HL-60 (cell line): ENCODE results near the gene SOX6.

ENCODE experiments used
- DNase-seq, 2 experiments: peaks; one replicate each; pipeline ENCODE4 v3.0.0-alpha.2; 2010 to 2020; ENCODE audit warnings: low read depth in 1 of 2, low spot score in 1 of 2
- H3K27ac ChIP-seq: fragments of 250-450 bp; sonication (Bioruptor Pico); replicated peaks from 2 replicates; pipeline ENCODE4 v1.5.1; 2020; ENCODE audit warnings: mild to moderate bottlenecking, moderate library complexity
- H3K27me3 ChIP-seq: fragments of 250-450 bp; sonication (Bioruptor Pico); 2 replicates; pipeline ENCODE4 v1.5.1; 2021; ENCODE audit warnings: mild to moderate bottlenecking, moderate library complexity; ENCODE audit not compliant: insufficient read depth, poor library complexity, severe bottlenecking
- H3K4me3 ChIP-seq: replicated peaks from 2 replicates; pipeline ENCODE4 v1.5.1; 2011; ENCODE audit warnings: mild to moderate bottlenecking, control low read depth, low read length; ENCODE audit not compliant: insufficient read depth
- GABPA ChIP-seq: IDR thresholded peaks from 2 replicates; pipeline ENCODE4 v1.6.1; 2012; ENCODE audit warnings: low read depth
- POLR2AphosphoS5 ChIP-seq: IDR thresholded peaks from 2 replicates; pipeline ENCODE4 v1.6.1; 2012; ENCODE audit warnings: low read depth
- SPI1 ChIP-seq: IDR thresholded peaks from 2 replicates; pipeline ENCODE4 v1.6.1; 2012; ENCODE audit warnings: low read depth, mild to moderate bottlenecking, borderline replicate concordance
- TF ChIP-seq, protein P1 (sequence below): IDR thresholded peaks from 2 replicates; pipeline ENCODE4 v1.6.1; 2012; ENCODE audit warnings: low read depth; ENCODE audit not compliant: insufficient replicate concordance
- TF ChIP-seq, protein P2 (sequence below): IDR thresholded peaks from one replicate; pipeline ENCODE4 v1.5.1; 2011; ENCODE audit warnings: low read length, control low read depth, inconsistent platforms; ENCODE audit not compliant: insufficient read depth

The SOX6 gene

DNA sequence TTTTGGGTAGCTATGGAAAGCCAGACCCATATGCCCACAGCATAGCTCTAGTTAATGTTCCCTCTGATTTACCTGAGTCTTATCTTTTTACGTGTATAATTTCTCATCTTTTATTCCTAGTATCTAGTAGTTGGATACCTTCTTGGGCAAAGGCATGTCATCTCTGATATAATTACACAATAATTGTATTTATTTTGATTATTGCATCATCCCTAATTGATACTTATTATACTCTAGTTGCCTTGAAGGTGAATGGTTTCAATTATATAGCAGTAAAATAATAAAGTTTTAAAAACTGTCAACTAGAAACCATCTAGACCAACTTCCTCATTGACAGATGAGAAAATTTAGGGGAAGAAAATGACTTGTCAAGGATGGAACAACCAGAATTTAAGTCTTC is 347.3 kb downstream of the SOX6 start:
- TF ChIP-seq, protein P1, sequence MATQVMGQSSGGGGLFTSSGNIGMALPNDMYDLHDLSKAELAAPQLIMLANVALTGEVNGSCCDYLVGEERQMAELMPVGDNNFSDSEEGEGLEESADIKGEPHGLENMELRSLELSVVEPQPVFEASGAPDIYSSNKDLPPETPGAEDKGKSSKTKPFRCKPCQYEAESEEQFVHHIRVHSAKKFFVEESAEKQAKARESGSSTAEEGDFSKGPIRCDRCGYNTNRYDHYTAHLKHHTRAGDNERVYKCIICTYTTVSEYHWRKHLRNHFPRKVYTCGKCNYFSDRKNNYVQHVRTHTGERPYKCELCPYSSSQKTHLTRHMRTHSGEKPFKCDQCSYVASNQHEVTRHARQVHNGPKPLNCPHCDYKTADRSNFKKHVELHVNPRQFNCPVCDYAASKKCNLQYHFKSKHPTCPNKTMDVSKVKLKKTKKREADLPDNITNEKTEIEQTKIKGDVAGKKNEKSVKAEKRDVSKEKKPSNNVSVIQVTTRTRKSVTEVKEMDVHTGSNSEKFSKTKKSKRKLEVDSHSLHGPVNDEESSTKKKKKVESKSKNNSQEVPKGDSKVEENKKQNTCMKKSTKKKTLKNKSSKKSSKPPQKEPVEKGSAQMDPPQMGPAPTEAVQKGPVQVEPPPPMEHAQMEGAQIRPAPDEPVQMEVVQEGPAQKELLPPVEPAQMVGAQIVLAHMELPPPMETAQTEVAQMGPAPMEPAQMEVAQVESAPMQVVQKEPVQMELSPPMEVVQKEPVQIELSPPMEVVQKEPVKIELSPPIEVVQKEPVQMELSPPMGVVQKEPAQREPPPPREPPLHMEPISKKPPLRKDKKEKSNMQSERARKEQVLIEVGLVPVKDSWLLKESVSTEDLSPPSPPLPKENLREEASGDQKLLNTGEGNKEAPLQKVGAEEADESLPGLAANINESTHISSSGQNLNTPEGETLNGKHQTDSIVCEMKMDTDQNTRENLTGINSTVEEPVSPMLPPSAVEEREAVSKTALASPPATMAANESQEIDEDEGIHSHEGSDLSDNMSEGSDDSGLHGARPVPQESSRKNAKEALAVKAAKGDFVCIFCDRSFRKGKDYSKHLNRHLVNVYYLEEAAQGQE: no peak
- TF ChIP-seq, protein P2, sequence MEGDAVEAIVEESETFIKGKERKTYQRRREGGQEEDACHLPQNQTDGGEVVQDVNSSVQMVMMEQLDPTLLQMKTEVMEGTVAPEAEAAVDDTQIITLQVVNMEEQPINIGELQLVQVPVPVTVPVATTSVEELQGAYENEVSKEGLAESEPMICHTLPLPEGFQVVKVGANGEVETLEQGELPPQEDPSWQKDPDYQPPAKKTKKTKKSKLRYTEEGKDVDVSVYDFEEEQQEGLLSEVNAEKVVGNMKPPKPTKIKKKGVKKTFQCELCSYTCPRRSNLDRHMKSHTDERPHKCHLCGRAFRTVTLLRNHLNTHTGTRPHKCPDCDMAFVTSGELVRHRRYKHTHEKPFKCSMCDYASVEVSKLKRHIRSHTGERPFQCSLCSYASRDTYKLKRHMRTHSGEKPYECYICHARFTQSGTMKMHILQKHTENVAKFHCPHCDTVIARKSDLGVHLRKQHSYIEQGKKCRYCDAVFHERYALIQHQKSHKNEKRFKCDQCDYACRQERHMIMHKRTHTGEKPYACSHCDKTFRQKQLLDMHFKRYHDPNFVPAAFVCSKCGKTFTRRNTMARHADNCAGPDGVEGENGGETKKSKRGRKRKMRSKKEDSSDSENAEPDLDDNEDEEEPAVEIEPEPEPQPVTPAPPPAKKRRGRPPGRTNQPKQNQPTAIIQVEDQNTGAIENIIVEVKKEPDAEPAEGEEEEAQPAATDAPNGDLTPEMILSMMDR: no peak
- no peak for TF ChIP-seq POLR2AphosphoS5
- no peak for TF ChIP-seq GABPA
- no peak for TF ChIP-seq SPI1
- Histone ChIP-seq H3K27ac (no peak overlapping the region), H3K4me3 (no peak overlapping the region), H3K27me3 (peaks cover 6% of the 10 kb centered on the region)
- no peak for DNase-seq

DNA sequence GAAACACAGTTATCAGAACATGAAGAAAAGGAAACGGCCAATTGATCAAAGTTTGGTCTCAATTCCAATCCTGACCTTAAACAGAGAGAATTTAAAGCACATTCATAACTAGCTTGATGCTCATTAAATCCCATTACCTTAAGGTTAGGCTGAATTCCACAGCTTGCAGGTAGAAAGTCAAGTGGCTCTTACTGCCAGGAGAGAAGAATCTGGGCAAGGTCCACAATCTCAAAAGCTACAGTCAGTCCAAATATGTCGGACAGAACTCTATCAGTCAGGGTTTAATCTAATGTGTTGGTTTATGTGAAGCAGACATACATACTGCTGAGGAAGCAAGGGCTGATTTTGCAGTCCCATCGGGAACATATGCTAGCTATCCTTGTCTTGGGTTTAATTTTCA is 348.8 kb downstream of the SOX6 start:
- DNase-seq: no peak
- no peak overlapping the region for H3K27ac ChIP-seq
- peaks cover 6% of the 10 kb centered on the region for H3K27me3 ChIP-seq
- TF ChIP-seq SPI1 (no peak), GABPA (no peak), POLR2AphosphoS5 (no peak)
- TF ChIP-seq, protein P1: no peak
- TF ChIP-seq, protein P2: no peak
- no peak overlapping the region for H3K4me3 ChIP-seq

DNA sequence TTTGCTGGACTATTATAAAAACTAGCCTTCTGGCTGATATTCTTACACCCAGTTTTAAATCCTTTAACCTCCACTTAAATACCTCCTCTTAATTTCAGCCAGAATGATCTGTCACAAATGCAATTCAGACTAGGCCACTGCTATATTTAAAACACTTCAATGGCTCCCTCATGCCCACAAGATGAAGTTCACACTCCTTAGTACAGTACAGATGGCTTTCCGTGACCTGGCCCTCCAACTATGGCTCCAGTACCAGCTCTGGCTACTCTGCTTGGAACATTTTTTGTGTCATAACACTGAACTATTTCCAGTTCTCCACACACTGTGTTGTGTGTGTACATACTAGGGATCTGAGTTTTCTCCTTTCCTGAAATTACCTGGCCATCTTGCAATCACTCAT is 353.4 kb downstream of the SOX6 start:
- H3K27ac ChIP-seq: no peak overlapping the region
- TF ChIP-seq, protein P2: no peak
- TF ChIP-seq SPI1: no peak
- TF ChIP-seq, protein P1: no peak
- no peak for TF ChIP-seq POLR2AphosphoS5
- no peak for TF ChIP-seq GABPA
- DNase-seq: no peak

More for the DNA sequence above, 353.4 kb downstream of the SOX6 start:
- Histone ChIP-seq H3K4me3 (no peak overlapping the region), H3K27me3 (peaks cover 6% of the 10 kb centered on the region)
